Prostate gland (tissue), 2 donors: ENCODE measurements around the gene NPIPB8. TPM values are rescaled to one million over a fixed set of nuclear protein-coding genes. Genes with fewer than 3 reads are reported as not detected.
A peak's percentile ranks its signal among the peaks of the same experiment; 100 is the strongest.
"Not testable (repeated sequence)": the region's sequence is repeated elsewhere in the genome, so short reads cannot be mapped to it uniquely, and the experiment has no call there.

Experiments used
- DNase-seq: peaks from one replicate; pipeline ENCODE4 v3.0.0-alpha.2; 2019; ENCODE audit warnings: low spot score
- H3K27ac ChIP-seq, 2 donors: fragments of 200-600 bp; sonication (generic); 2 replicates each; pipeline ENCODE4 v1.5.1; 2017 to 2019
- H3K27me3 ChIP-seq: fragments of 200-600 bp; sonication (generic); replicated peaks from 2 replicates; pipeline ENCODE4 v1.5.1; 2019; ENCODE audit not compliant: insufficient read depth
- H3K36me3 ChIP-seq, 2 donors: fragments of 200-600 bp; sonication (generic); 1 replicate in 1 of 2; 2 replicates in 1 of 2; pipeline versions ENCODE4 v1.5.1 to v1.8.1; 2017 to 2019
- H3K4me1 ChIP-seq: fragments of 200-600 bp; sonication (generic); replicated peaks from 2 replicates; pipeline ENCODE4 v1.5.1; 2019
- H3K4me3 ChIP-seq, 2 donors: fragments of 200-600 bp; sonication (generic); 2 replicates each; pipeline ENCODE4 v1.5.1; 2017 to 2019
- H3K9me3 ChIP-seq: fragments of 200-600 bp; sonication (generic); 2 replicates; pipeline ENCODE4 v1.5.1; 2017
- POLR2A ChIP-seq: fragments of 450-650 bp; IDR thresholded peaks from one replicate; pipeline ENCODE4 v1.6.1; 2016; ENCODE audit warnings: antibody characterized with exemption, mild to moderate bottlenecking
- POLR2AphosphoS5 ChIP-seq: sonication (generic); formaldehyde crosslinking; IDR thresholded peaks from one replicate; pipeline ENCODE4 v1.6.1; 2017; ENCODE audit warnings: antibody characterized with exemption
- WGBS: methylation state at CpG from one replicate; pipeline ENCODE4 v1.1.5; 2018; 5-methylcytosine and 5-hydroxymethylcytosine counted together
- intact Hi-C: fragments of 100-400 bp; cut with DNase I; formaldehyde crosslinking; loops from one replicate; pipeline ENCODE4 v1.14.2; 2022
- total RNA-seq, 2 donors: library from RNA; depleted of rRNA; stranded (reverse); fragments of >200 nt; gene quantifications; one replicate each; pipeline ENCODE4 v1.1.0, GENCODE V29; 2016
- TF ChIP-seq, protein P1 (sequence below), 4 experiments: fragments of 200-600 bp in 2 of 4; fragments of 450-650 bp in 2 of 4; sonication (generic) in 2 of 4; IDR thresholded peaks; 1 replicate in 3 of 4; 2 replicates in 1 of 4; pipeline ENCODE4 v1.5.1; 2016 to 2019; ENCODE audit warnings: antibody characterized with exemption in 4 of 4, mild to moderate bottlenecking in 2 of 4, moderate library complexity in 2 of 4

The NPIPB8 gene
- total RNA-seq, 2 donors from 2014 or later = 6.0 TPM; not detected in 1

DNA sequence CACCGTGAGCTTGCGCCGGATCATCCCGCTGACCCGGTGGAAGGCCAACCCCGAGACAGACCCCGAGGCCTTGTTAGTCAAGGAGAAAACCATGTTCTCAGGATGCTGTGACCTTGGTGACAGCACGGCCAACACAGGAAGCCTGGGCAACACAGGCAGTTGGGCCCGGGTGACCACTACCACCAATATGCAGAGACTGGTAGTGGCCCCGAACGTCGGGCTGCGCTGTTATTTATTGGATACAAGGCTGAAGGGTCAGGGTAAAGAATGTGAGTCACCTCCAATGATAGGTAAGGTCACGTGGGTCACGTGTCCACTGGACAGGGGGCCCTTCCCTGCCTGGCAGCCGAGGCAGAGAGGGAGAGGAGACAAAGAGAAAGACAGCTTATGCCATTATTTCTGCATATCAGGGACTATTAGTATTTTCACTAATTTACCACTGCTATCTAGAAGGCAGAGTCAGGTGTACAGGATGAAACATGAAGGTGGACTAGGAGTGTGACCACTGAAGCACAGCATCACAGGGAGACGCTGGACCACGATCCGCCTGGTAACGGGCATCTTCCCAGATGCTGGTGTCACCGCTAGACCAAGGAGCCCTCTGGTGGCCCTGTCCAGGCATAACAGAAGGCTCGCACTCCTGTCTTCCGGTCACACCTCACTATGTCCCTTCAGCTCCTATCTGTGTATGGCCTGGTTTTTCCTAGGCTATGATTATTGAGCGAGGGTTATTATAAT lies 22.2 kb upstream of the NPIPB8 start:
- not testable (repeated sequence) for H3K9me3 ChIP-seq, H3K4me3 ChIP-seq, H3K27me3 ChIP-seq, H3K4me1 ChIP-seq, H3K36me3 ChIP-seq, H3K27ac ChIP-seq
- peak; percentile 42 for DNase-seq
- intact Hi-C loops = loop anchor here (10.0 kb wide), 1 partner anchor 121 kb away; the partner anchor contains the start of genes APOBR and CLN3
- WGBS = 53% methylated on average over 19 of the region's 24 CpGs
- TF ChIP-seq, protein P1, sequence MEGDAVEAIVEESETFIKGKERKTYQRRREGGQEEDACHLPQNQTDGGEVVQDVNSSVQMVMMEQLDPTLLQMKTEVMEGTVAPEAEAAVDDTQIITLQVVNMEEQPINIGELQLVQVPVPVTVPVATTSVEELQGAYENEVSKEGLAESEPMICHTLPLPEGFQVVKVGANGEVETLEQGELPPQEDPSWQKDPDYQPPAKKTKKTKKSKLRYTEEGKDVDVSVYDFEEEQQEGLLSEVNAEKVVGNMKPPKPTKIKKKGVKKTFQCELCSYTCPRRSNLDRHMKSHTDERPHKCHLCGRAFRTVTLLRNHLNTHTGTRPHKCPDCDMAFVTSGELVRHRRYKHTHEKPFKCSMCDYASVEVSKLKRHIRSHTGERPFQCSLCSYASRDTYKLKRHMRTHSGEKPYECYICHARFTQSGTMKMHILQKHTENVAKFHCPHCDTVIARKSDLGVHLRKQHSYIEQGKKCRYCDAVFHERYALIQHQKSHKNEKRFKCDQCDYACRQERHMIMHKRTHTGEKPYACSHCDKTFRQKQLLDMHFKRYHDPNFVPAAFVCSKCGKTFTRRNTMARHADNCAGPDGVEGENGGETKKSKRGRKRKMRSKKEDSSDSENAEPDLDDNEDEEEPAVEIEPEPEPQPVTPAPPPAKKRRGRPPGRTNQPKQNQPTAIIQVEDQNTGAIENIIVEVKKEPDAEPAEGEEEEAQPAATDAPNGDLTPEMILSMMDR (IDR thresholded peaks at IDR 0.05) = peak in 3 of 4 experiments; percentile 53 to 75 (median 73)
- TF ChIP-seq POLR2AphosphoS5 = peak; percentile 21

DNA sequence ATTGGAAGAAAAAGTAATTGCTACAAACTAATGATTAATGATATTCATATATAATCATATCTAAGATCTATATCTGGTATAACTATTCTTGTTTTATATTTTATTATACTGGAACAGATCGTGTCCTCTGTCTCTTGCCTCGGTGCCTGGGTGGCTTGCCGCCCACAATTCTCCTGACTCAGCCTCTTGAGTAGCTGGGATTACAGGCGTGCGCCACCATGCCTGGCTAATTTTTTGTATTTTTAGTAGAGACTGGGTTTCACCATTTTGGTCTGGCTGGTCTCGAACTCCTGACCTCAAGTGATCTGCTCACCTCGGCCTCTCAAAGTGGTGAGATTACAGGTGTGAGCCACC lies 21.7 kb upstream of the NPIPB8 start:
- not testable (repeated sequence) for H3K27ac ChIP-seq, H3K4me3 ChIP-seq, H3K4me1 ChIP-seq, H3K9me3 ChIP-seq, H3K36me3 ChIP-seq, DNase-seq, H3K27me3 ChIP-seq
- intact Hi-C loops = loop anchor here (10.0 kb wide), 1 partner anchor 121 kb away; the partner anchor contains the start of genes APOBR and CLN3
- 76% methylated on average over 7 of the region's 7 CpGs for WGBS

DNA sequence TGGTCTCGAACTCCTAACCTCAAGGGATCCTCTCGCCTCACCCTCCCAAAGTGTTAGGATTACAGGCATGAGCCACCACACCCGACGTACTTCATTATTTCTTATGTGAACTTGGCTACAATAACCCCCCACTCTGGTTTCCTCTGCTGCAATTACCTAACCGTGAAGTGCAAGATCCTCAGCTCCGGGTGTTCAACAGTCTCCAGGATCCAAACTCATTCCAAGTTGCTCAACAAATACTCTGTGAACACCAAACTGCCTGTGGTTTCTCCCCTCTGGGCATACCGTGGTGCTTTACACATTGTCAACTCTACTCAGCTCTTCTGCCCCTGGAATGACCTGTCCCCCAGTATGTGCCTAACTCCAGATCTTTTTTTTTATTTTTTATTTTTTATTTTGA lies 21.2 kb upstream of the NPIPB8 start:
- Histone ChIP-seq H3K9me3 (no peaks in the 10 kb centered on the region), H3K27ac (no peak overlapping the region), H3K4me3 (no peak overlapping the region), H3K36me3 (no peaks in the 10 kb centered on the region), H3K4me1 (no peaks in the 10 kb centered on the region), H3K27me3 (no peaks in the 10 kb centered on the region)
- TF ChIP-seq, protein P1 (IDR thresholded peaks at IDR 0.05) = no peak
- TF ChIP-seq POLR2A = no peak
- TF ChIP-seq POLR2AphosphoS5 = no peak
- no peak for DNase-seq
- WGBS = 75% methylated on average over 7 of the region's 7 CpGs
- intact Hi-C loops = loop anchor here (10.0 kb wide), 1 partner anchor 122 kb away; the partner anchor contains the start of genes APOBR and CLN3

DNA sequence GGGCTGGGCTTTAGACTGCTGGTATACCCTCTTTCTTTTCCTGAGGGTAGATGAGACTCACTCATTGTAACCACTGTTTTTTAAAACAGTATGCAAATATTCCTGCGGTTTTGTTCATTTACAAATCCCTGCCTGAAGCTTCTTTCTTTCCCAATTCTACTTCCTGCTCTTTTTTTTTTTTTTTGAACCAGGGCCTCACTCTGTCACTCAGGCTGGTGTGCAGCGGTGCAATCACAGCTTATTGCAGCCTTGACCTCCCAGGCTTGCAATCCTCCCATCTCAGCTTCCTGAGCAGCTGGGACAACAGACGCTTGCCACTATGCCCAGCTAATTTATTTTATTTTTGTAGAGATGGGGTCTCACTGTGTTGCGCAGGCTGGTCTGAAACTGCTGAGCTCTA lies 20.0 kb upstream of the NPIPB8 start:
- H3K27ac ChIP-seq = no peak overlapping the region
- no peak for DNase-seq
- TF ChIP-seq POLR2A = no peak
- no peak for TF ChIP-seq POLR2AphosphoS5
- TF ChIP-seq, protein P1 (IDR thresholded peaks at IDR 0.05) = no peak
- H3K27me3 ChIP-seq = no peaks in the 10 kb centered on the region
- H3K9me3 ChIP-seq = no peaks in the 10 kb centered on the region
- WGBS = 60% methylated on average over 4 of the region's 4 CpGs
- no peak overlapping the region for H3K4me3 ChIP-seq
- intact Hi-C loops = loop anchor here (10.0 kb wide), 1 partner anchor 123 kb away; the partner anchor contains the start of genes APOBR and CLN3
- H3K36me3 ChIP-seq = no peaks in the 10 kb centered on the region
- H3K4me1 ChIP-seq = no peaks in the 10 kb centered on the region

DNA sequence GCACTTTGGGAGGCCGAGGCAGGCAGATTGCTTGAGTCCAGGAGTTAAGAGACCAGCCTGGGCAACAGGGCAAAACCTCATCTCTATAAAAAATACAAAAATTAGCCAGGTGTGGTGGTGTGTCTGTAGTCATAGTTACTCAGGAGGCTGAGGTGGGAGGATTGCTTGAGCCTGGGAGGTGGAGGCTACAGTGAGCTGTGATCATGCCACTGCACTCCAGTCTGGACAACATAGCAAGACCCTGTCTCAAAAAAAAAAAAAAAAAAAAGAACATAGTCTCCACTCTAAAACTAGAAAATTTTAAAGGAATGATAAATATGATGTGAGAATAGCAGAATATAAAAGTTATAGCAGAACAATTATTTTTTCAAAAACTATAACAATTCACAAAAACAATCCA lies 17.5 kb upstream of the NPIPB8 start:
- intact Hi-C loops, H3K9me3 ChIP-seq, H3K27ac ChIP-seq, H3K27me3 ChIP-seq, H3K36me3 ChIP-seq, DNase-seq, H3K4me3 ChIP-seq, H3K4me1 ChIP-seq: not testable (repeated sequence)
- 76% methylated on average over 1 of the region's 1 CpG for WGBS
